KMS-11 (cell line): ENCODE measurements around the gene MAEL.
A peak's percentile ranks its signal among the peaks of the same experiment; 100 is the strongest.

Source experiments
- H2AFZ ChIP-seq: fragments of 200-600 bp; sonication (generic); 2 replicates; pipeline ENCODE4 v1.6.1; 2016; ENCODE audit warnings: antibody characterized with exemption, mixed run types, low read depth
- H3K27ac ChIP-seq: fragments of 200-600 bp; sonication (generic); 2 replicates; pipeline ENCODE4 v1.6.1; 2016; ENCODE audit warnings: mild to moderate bottlenecking, mixed run types
- H3K27me3 ChIP-seq: fragments of 200-600 bp; sonication (generic); 2 replicates; pipeline ENCODE4 v1.6.1; 2017; ENCODE audit warnings: mild to moderate bottlenecking, low read depth, mixed run types, moderate library complexity; ENCODE audit not compliant: insufficient read depth
- H3K36me3 ChIP-seq: fragments of 200-600 bp; sonication (generic); 2 replicates; pipeline ENCODE4 v1.6.1; 2017; ENCODE audit warnings: mild to moderate bottlenecking, mixed run types; ENCODE audit not compliant: insufficient read depth
- H3K4me1 ChIP-seq: fragments of 200-600 bp; sonication (generic); 2 replicates; pipeline ENCODE4 v1.6.1; 2016; ENCODE audit warnings: mild to moderate bottlenecking, low read depth, mixed run types; ENCODE audit not compliant: poor library complexity, severe bottlenecking
- H3K4me2 ChIP-seq: fragments of 200-600 bp; sonication (generic); 2 replicates; pipeline ENCODE4 v1.7.0; 2016; ENCODE audit warnings: mild to moderate bottlenecking, mixed run types
- H3K4me3 ChIP-seq: fragments of 200-600 bp; sonication (generic); IDR thresholded peaks from 2 replicates; pipeline ENCODE4 v1.6.1; 2017; ENCODE audit warnings: low read depth, low read length, mixed read lengths; ENCODE audit not compliant: insufficient read depth
- H3K79me2 ChIP-seq: fragments of 200-600 bp; sonication (generic); 2 replicates; pipeline ENCODE4 v1.6.1; 2016; ENCODE audit warnings: low read depth, mixed run types; ENCODE audit not compliant: insufficient read depth
- H3K9ac ChIP-seq: fragments of 200-600 bp; sonication (generic); 2 replicates; pipeline ENCODE4 v1.6.1; 2016; ENCODE audit warnings: mild to moderate bottlenecking, mixed run types
- H4K20me1 ChIP-seq: fragments of 200-600 bp; sonication (generic); 2 replicates; pipeline ENCODE4 v1.6.1; 2016; ENCODE audit warnings: mild to moderate bottlenecking, mixed run types; ENCODE audit not compliant: insufficient read depth
- TF ChIP-seq, protein P1 (sequence below): fragments of 200-600 bp; sonication (generic); conservative IDR thresholded peaks from 2 replicates; pipeline ENCODE4 v1.6.1; 2017; ENCODE audit warnings: low read depth, mild to moderate bottlenecking, antibody characterized with exemption, low read length, moderate library complexity, mixed read lengths

The MAEL gene

DNA sequence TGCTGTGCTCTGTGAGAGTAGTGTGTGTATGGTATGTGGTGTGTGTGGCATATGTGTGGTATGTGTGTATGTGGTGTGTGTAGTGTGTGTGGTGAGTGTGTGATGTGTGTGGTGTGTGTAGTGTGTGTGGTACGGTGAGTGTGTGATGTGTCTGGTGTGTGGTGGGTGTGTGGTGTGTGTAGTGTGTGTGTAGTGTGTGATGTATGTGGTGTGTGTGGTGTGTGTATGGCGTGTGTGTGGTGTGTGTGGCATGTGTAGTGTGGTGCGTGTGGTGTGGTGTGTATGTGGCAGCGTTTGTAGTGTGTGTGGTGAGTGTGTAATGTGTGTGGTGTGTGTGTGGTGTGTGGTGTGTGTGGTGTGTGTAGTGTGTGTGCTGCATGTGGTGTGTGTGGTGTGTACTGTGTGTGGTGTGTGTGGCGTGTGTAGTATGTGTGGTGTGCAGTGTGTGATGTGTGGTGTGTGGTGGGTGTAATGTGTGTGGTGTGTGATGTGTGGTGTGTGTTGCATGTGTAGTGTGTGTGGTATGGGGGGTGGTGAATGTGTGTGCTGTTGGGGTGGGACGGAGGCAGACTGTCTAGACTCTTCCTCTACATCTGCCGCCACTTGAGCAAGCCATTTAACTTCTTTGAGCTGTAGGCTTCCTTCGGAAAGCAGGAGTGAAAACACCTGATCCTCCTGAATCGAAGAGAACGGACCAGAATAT, 67.6 kb downstream of the MAEL start:
- H4K20me1 ChIP-seq = no peaks in the 10 kb centered on the region
- no peaks in the 10 kb centered on the region for H3K36me3 ChIP-seq
- H3K9ac ChIP-seq = no peak overlapping the region
- peak overlapping the region; percentile 1; the same call in 1 of the 2 replicates for H3K27ac ChIP-seq
- H3K4me2 ChIP-seq = no peak overlapping the region
- peaks cover 24% of the 10 kb centered on the region for H3K4me1 ChIP-seq
- no peaks in the 10 kb centered on the region for H3K27me3 ChIP-seq
- no peak overlapping the region for H3K4me3 ChIP-seq
- peak overlapping the region; percentile 11; the same call in 1 of the 2 replicates for H2AFZ ChIP-seq
- TF ChIP-seq, protein P1, sequence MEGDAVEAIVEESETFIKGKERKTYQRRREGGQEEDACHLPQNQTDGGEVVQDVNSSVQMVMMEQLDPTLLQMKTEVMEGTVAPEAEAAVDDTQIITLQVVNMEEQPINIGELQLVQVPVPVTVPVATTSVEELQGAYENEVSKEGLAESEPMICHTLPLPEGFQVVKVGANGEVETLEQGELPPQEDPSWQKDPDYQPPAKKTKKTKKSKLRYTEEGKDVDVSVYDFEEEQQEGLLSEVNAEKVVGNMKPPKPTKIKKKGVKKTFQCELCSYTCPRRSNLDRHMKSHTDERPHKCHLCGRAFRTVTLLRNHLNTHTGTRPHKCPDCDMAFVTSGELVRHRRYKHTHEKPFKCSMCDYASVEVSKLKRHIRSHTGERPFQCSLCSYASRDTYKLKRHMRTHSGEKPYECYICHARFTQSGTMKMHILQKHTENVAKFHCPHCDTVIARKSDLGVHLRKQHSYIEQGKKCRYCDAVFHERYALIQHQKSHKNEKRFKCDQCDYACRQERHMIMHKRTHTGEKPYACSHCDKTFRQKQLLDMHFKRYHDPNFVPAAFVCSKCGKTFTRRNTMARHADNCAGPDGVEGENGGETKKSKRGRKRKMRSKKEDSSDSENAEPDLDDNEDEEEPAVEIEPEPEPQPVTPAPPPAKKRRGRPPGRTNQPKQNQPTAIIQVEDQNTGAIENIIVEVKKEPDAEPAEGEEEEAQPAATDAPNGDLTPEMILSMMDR = no peak
- H3K79me2 ChIP-seq = no peaks in the 10 kb centered on the region

DNA sequence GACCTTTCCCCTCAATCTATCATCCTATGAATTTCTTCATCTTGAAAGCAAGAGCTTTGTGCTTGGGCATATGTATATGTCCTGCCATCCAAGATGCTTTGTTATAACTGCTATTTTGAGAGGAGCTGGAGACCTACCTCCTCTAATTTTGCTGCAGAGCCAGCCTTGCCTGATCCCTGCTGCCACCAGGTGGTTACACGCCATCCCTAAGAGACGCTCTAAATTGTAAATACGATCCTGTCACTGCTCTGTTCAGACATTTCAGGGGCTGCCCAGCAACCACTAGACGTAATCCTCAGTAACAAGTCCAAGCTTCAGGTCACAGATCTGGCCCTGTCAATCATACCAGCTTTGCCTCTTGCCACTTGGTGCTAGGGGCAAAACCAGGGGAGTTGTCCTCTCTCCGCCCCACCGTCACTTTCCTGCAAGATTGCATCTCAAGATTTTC, 68.2 kb downstream of the MAEL start:
- Histone ChIP-seq H3K4me2 (no peak overlapping the region), H3K27ac (peak overlapping the region; percentile 1; the same call in 1 of the 2 replicates), H3K9ac (no peak overlapping the region), H3K36me3 (no peaks in the 10 kb centered on the region), H3K4me1 (peaks cover 24% of the 10 kb centered on the region), H3K79me2 (no peaks in the 10 kb centered on the region), H3K27me3 (no peaks in the 10 kb centered on the region), H2AFZ (peak overlapping the region; percentile 11; the same call in 1 of the 2 replicates), H3K4me3 (no peak overlapping the region), H4K20me1 (no peaks in the 10 kb centered on the region)
- TF ChIP-seq, protein P1 = peak; percentile 76

DNA sequence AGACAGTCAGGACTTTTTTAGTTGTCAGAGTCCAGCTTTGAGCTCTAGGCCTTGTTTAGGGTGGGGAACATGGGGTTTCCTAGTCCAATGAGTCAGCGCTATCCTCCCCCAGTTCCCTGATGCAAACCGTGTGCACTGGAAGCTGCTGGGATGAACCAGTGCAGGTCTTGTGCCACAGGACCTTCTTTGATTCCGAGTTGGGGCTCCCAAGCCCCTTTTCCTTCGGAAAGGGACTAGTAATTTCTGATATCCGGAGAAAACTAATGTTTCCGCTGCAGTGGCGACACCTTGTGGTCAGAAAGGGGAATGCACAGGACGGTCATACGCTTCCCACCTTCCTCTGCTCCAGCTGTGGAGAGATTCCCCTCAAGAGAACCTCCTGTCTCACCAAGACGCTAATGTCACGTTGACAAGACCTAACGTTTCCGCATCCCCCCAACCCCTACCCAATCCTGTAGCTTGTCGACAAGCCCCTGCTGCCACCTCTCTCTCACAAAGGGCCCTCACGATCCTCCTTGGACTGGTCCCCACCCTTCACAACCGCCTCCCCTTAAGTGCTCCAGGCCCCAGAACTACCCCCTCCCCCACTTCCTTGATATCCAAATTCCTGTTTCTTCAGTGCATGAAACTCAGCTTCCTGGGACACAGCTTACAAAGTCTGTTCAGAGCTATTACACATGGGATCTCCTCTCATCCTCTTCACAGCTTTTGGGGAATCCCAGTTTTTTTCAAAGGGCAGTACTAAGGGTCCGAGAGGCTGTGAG, 70.1 kb downstream of the MAEL start:
- Histone ChIP-seq H3K36me3 (no peaks in the 10 kb centered on the region), H3K4me1 (peaks cover 24% of the 10 kb centered on the region), H3K79me2 (no peaks in the 10 kb centered on the region), H2AFZ (peak overlapping the region; percentile 98), H3K27ac (peak overlapping the region; percentile 49), H3K9ac (peak overlapping the region; percentile 54; the same call in 1 of the 2 replicates), H3K4me2 (peak overlapping the region; percentile 63), H3K4me3 (peak overlapping the region; percentile 52), H4K20me1 (no peaks in the 10 kb centered on the region), H3K27me3 (no peaks in the 10 kb centered on the region)
- TF ChIP-seq, protein P1 = peak; percentile 99

DNA sequence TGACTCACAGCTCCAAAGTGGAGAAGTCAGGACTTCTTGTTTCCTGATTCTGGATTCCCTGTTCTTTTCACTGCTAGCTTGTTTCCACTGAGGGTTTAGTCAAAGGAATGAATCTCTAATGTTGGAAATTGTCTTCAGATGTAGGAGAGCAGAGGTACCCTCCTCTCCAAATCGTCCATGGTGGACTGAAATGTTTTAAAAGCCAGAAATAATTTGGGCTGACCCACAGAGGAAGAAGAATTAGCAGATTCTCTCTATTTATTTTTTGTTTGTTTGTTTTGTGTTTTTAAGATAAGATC, 70.7 kb downstream of the MAEL start:
- Histone ChIP-seq H3K27ac (no peak overlapping the region), H3K27me3 (no peaks in the 10 kb centered on the region), H3K4me2 (no peak overlapping the region; the same call in 1 of the 2 replicates), H3K4me3 (peak overlapping the region; percentile 9), H3K4me1 (peaks cover 24% of the 10 kb centered on the region), H3K79me2 (no peaks in the 10 kb centered on the region), H3K9ac (no peak overlapping the region), H4K20me1 (no peaks in the 10 kb centered on the region), H2AFZ (peak overlapping the region; percentile 98), H3K36me3 (no peaks in the 10 kb centered on the region)
- TF ChIP-seq, protein P1 = no peak
